SK-N-SH treated with all-trans-retinoic acid at 6 μM for 48 hours (cell line): Measurements from ENCODE around the gene RNF208.

Experiments used
- ATAC-seq: fragments of 200-7000 bp; cut with Tn5 transposase; 3 replicates; pipeline ENCODE4 v1.9.1; 2020; ENCODE audit warnings: mild to moderate bottlenecking, moderate library complexity
- ARNTL ChIP-seq: fragments of 450-650 bp; formaldehyde crosslinking; IDR thresholded peaks from 2 replicates; pipeline ENCODE4 v1.5.0; 2020; ENCODE audit warnings: low read depth, mild to moderate bottlenecking, moderate library complexity, borderline replicate concordance
- CREB5 ChIP-seq: fragments of 250-450 bp; sonication (Bioruptor Pico); IDR thresholded peaks from 2 replicates; pipeline ENCODE4 v1.5.1; 2020; ENCODE audit warnings: low read depth, mild to moderate bottlenecking, moderate library complexity
- CSDC2 ChIP-seq: fragments of 250-450 bp; sonication (Bioruptor Pico); IDR thresholded peaks from 2 replicates; pipeline ENCODE4 v1.5.0; 2020; ENCODE audit warnings: mild to moderate bottlenecking, moderate library complexity
- ESRRG ChIP-seq: fragments of 250-450 bp; sonication (Bioruptor Pico); IDR thresholded peaks from 2 replicates; pipeline ENCODE4 v1.6.1; 2021; ENCODE audit warnings: mild to moderate bottlenecking
- GLIS3 ChIP-seq: fragments of 250-450 bp; sonication (Bioruptor Pico); IDR thresholded peaks from 2 replicates; pipeline ENCODE4 v1.5.0; 2020; ENCODE audit warnings: mild to moderate bottlenecking, moderate library complexity
- ISL1 ChIP-seq: fragments of 250-450 bp; sonication (Bioruptor Pico); IDR thresholded peaks from 2 replicates; pipeline ENCODE4 v2.1.2; 2022; ENCODE audit warnings: mild to moderate bottlenecking, moderate library complexity
- OSR1 ChIP-seq: fragments of 250-450 bp; sonication (Bioruptor Pico); IDR thresholded peaks from 2 replicates; pipeline ENCODE4 v1.8.0; 2022; ENCODE audit warnings: moderate library complexity, mild to moderate bottlenecking, inconsistent platforms
- PATZ1 ChIP-seq: fragments of 250-450 bp; sonication (Bioruptor Pico); IDR thresholded peaks from 2 replicates; pipeline ENCODE4 v1.8.0; 2020; ENCODE audit warnings: mild to moderate bottlenecking, moderate library complexity, borderline replicate concordance
- POU6F1 ChIP-seq: fragments of 250-450 bp; sonication (Bioruptor Pico); IDR thresholded peaks from 2 replicates; pipeline ENCODE4 v1.8.0; 2021; ENCODE audit warnings: low read depth, mild to moderate bottlenecking, moderate library complexity, borderline replicate concordance
- PPARA ChIP-seq: fragments of 250-450 bp; sonication (Bioruptor Pico); IDR thresholded peaks from 2 replicates; pipeline ENCODE4 v1.5.0; 2020; ENCODE audit warnings: mild to moderate bottlenecking, borderline replicate concordance
- RARB ChIP-seq: fragments of 250-450 bp; sonication (Bioruptor Pico); IDR thresholded peaks from 2 replicates; pipeline ENCODE4 v1.8.0; 2021; ENCODE audit warnings: mild to moderate bottlenecking, moderate library complexity
- SNAI2 ChIP-seq: fragments of 250-450 bp; sonication (Bioruptor Pico); IDR thresholded peaks from 2 replicates; pipeline ENCODE4 v1.5.0; 2020; ENCODE audit warnings: mild to moderate bottlenecking, moderate library complexity
- TCF4 ChIP-seq: fragments of 250-450 bp; sonication (Bioruptor Pico); IDR thresholded peaks from 2 replicates; pipeline ENCODE4 v1.8.0; 2021; ENCODE audit warnings: mild to moderate bottlenecking, moderate library complexity, borderline replicate concordance
- TOX ChIP-seq: fragments of 250-450 bp; sonication (Bioruptor Pico); IDR thresholded peaks from 2 replicates; pipeline ENCODE4 v1.8.0; 2021; ENCODE audit warnings: mild to moderate bottlenecking, moderate library complexity, borderline replicate concordance
- ZC3H10 ChIP-seq: fragments of 250-450 bp; sonication (Bioruptor Pico); IDR thresholded peaks from 2 replicates; pipeline ENCODE4 v1.5.1; 2021; ENCODE audit warnings: mild to moderate bottlenecking, moderate library complexity
- ZFP3 ChIP-seq: fragments of 250-450 bp; sonication (Bioruptor Pico); IDR thresholded peaks from 2 replicates; pipeline ENCODE4 v1.5.0; 2020; ENCODE audit warnings: mild to moderate bottlenecking, moderate library complexity
- ZFP30 ChIP-seq: fragments of 450-650 bp; formaldehyde crosslinking; IDR thresholded peaks from 2 replicates; pipeline ENCODE4 v1.5.0; 2022; ENCODE audit warnings: mild to moderate bottlenecking, moderate library complexity
- ZNF565 ChIP-seq: fragments of 450-650 bp; formaldehyde crosslinking; conservative IDR thresholded peaks from 2 replicates; pipeline ENCODE4 v1.5.0; 2020; ENCODE audit warnings: low read depth, mild to moderate bottlenecking, moderate library complexity
- ZNF70 ChIP-seq: fragments of 450-650 bp; formaldehyde crosslinking; IDR thresholded peaks from 2 replicates; pipeline ENCODE4 v1.5.0; 2020; ENCODE audit warnings: mild to moderate bottlenecking, moderate library complexity
- ZNF8 ChIP-seq: fragments of 450-650 bp; formaldehyde crosslinking; IDR thresholded peaks from 2 replicates; pipeline ENCODE4 v1.5.0; 2020; ENCODE audit warnings: mild to moderate bottlenecking, moderate library complexity
- TF ChIP-seq, protein P1 (sequence below): fragments of 250-450 bp; sonication (Bioruptor Pico); IDR thresholded peaks from 2 replicates; pipeline ENCODE4 v1.5.1; 2021; ENCODE audit warnings: mild to moderate bottlenecking, moderate library complexity
- TF ChIP-seq, protein P2 (sequence below): fragments of 250-450 bp; sonication (Bioruptor Pico); IDR thresholded peaks from 2 replicates; pipeline ENCODE4 v1.5.0; 2020; ENCODE audit warnings: mild to moderate bottlenecking, moderate library complexity

Gene RNF208

GRCh38 chr9:137233143-137233980 lies 11.3 kb upstream of the RNF208 start:
- ATAC-seq = no peak
- no peak for TF ChIP-seq ZFP3 (CRISPR knock-in tag)
- no peak for TF ChIP-seq ZFP30 (CRISPR knock-in tag)
- TF ChIP-seq ZNF70 (CRISPR knock-in tag) = no peak
- TF ChIP-seq OSR1 (CRISPR knock-in tag) = no peak
- no peak for TF ChIP-seq ARNTL
- TF ChIP-seq ZNF8 (CRISPR knock-in tag) = no peak
- TF ChIP-seq CSDC2 (CRISPR knock-in tag) = no peak
- TF ChIP-seq POU6F1 = no peak
- no peak for TF ChIP-seq PATZ1 (CRISPR knock-in tag)
- TF ChIP-seq SNAI2 (CRISPR knock-in tag) = no peak
- TF ChIP-seq ZNF565 = no peak
- TF ChIP-seq TOX = no peak
- no peak for TF ChIP-seq ZC3H10 (CRISPR knock-in tag)

DNA sequence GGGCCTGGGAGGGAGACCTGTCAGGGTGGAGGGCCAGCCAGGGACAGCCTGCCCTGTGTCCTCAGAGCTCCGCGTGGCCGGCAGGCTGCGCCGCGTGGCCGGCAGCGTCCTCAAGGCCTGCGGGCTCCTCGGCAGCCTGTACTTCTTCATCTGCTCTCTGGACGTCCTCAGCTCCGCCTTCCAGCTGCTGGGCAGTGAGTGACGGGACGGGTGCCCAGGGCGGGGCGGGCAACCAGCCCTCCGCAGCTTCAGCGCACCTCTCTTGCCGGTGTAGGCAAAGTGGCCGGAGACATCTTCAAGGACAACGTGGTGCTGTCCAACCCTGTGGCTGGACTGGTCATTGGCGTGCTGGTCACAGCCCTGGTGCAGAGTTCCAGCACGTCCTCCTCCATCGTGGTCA lies 10.5 kb upstream of the RNF208 start:
- ATAC-seq = no peak
- TF ChIP-seq TCF4 (CRISPR knock-in tag) (no peak), GLIS3 (CRISPR knock-in tag) (no peak), ARNTL (no peak), RARB (CRISPR knock-in tag) (no peak), CREB5 (CRISPR knock-in tag) (no peak), ZFP3 (CRISPR knock-in tag) (no peak), CSDC2 (CRISPR knock-in tag) (no peak), PATZ1 (CRISPR knock-in tag) (no peak), OSR1 (CRISPR knock-in tag) (no peak), ZC3H10 (CRISPR knock-in tag) (no peak), ESRRG (CRISPR knock-in tag) (no peak), PPARA (CRISPR knock-in tag) (no peak), SNAI2 (CRISPR knock-in tag) (no peak), ZNF565 (no peak), ZNF70 (CRISPR knock-in tag) (no peak), ISL1 (no peak), ZFP30 (CRISPR knock-in tag) (no peak), ZNF8 (CRISPR knock-in tag) (no peak)
- TF ChIP-seq, protein P1, sequence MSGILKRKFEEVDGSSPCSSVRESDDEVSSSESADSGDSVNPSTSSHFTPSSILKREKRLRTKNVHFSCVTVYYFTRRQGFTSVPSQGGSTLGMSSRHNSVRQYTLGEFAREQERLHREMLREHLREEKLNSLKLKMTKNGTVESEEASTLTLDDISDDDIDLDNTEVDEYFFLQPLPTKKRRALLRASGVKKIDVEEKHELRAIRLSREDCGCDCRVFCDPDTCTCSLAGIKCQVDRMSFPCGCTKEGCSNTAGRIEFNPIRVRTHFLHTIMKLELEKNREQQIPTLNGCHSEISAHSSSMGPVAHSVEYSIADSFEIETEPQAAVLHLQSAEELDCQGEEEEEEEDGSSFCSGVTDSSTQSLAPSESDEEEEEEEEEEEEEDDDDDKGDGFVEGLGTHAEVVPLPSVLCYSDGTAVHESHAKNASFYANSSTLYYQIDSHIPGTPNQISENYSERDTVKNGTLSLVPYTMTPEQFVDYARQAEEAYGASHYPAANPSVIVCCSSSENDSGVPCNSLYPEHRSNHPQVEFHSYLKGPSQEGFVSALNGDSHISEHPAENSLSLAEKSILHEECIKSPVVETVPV (CRISPR knock-in tag) = no peak
- TF ChIP-seq, protein P2, sequence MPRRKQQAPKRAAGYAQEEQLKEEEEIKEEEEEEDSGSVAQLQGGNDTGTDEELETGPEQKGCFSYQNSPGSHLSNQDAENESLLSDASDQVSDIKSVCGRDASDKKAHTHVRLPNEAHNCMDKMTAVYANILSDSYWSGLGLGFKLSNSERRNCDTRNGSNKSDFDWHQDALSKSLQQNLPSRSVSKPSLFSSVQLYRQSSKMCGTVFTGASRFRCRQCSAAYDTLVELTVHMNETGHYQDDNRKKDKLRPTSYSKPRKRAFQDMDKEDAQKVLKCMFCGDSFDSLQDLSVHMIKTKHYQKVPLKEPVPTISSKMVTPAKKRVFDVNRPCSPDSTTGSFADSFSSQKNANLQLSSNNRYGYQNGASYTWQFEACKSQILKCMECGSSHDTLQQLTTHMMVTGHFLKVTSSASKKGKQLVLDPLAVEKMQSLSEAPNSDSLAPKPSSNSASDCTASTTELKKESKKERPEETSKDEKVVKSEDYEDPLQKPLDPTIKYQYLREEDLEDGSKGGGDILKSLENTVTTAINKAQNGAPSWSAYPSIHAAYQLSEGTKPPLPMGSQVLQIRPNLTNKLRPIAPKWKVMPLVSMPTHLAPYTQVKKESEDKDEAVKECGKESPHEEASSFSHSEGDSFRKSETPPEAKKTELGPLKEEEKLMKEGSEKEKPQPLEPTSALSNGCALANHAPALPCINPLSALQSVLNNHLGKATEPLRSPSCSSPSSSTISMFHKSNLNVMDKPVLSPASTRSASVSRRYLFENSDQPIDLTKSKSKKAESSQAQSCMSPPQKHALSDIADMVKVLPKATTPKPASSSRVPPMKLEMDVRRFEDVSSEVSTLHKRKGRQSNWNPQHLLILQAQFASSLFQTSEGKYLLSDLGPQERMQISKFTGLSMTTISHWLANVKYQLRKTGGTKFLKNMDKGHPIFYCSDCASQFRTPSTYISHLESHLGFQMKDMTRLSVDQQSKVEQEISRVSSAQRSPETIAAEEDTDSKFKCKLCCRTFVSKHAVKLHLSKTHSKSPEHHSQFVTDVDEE (CRISPR knock-in tag) = no peak
- TF ChIP-seq, all 23 proteins: peak for 0
